HG03439 (cell line): ENCODE results near the gene GAK.
"Not testable (repeated sequence)": the region's sequence is repeated elsewhere in the genome, so short reads cannot be mapped to it uniquely, and the experiment has no call there.

Experiments used
- ATAC-seq: cut with Tn5 transposase; IDR thresholded peaks from one replicate; pipeline ENCODE4 v1.9.1; 2021; ENCODE audit warnings: mild to moderate bottlenecking, moderate library complexity; ENCODE audit not compliant: unreplicated experiment

The GAK gene

GRCh38 chr4:929096-929765 is 2.9 kb downstream of the GAK start:
- ATAC-seq = no peak

- not testable (repeated sequence) for ATAC-seq
Measured at GRCh38 chr4:927566-927965, 4.5 kb downstream of the GAK start.

GRCh38 chr4:926538-926937 is 5.6 kb downstream of the GAK start:
- ATAC-seq = no peak

GRCh38 chr4:925771-926500 is 6.2 kb downstream of the GAK start:
- ATAC-seq = no peak

- ATAC-seq = no peak
Measured at GRCh38 chr4:925171-925570, 6.9 kb downstream of the GAK start.

- ATAC-seq = peak; percentile 44
Measured at GRCh38 chr4:924107-925096, 7.7 kb downstream of the GAK start.

GRCh38 chr4:921830-922331 is 10.2 kb downstream of the GAK start:
- ATAC-seq = no peak

- not testable (repeated sequence) for ATAC-seq
Measured at GRCh38 chr4:919004-919680, 13.0 kb downstream of the GAK start.

- not testable (repeated sequence) for ATAC-seq
Measured at GRCh38 chr4:918591-918990, 13.5 kb downstream of the GAK start.

GRCh38 chr4:917992-918391 is 14.1 kb downstream of the GAK start:
- ATAC-seq = no peak

GRCh38 chr4:917466-917865 is 14.7 kb downstream of the GAK start:
- ATAC-seq = no peak

GRCh38 chr4:915595-915994 is 16.5 kb downstream of the GAK start:
- ATAC-seq = no peak

- no peak for ATAC-seq
Measured at GRCh38 chr4:915041-915474, 17.1 kb downstream of the GAK start.

GRCh38 chr4:914531-914930 is 17.6 kb downstream of the GAK start:
- ATAC-seq = no peak

GRCh38 chr4:913280-913618 is 18.9 kb downstream of the GAK start:
- no peak for ATAC-seq

GRCh38 chr4:912548-913279 is 19.4 kb downstream of the GAK start:
- ATAC-seq = no peak

GRCh38 chr4:911871-912490 is 20.1 kb downstream of the GAK start:
- no peak for ATAC-seq

GRCh38 chr4:911221-911751 is 20.8 kb downstream of the GAK start:
- ATAC-seq = no peak

- ATAC-seq = no peak
Measured at GRCh38 chr4:910366-911091, 21.6 kb downstream of the GAK start.
